Stomach (tissue), 9 donors: ENCODE measurements around the gene DCX. TPM values are rescaled to one million over a fixed set of nuclear protein-coding genes. Genes with fewer than 3 reads are reported as not detected.

Experiments
- DNase-seq, 2 donors: peaks; one replicate each; pipeline versions ENCODE4 v3.0.0 to v3.0.0-alpha.2; 2013 to 2019
- H3K27ac ChIP-seq, 5 donors: fragments of 200-600 bp in 4 of 5; sonication (generic) in 4 of 5; one replicate each; pipeline ENCODE4 v1.5.1; 2013 to 2019; ENCODE audit warnings: mild to moderate bottlenecking in 1 of 5, moderate library complexity in 1 of 5
- H3K27me3 ChIP-seq, 3 donors: fragments of 200-600 bp; sonication (generic); one replicate each; pipeline ENCODE4 v1.5.1; 2017 to 2019; ENCODE audit warnings: mixed run types in 1 of 3
- H3K36me3 ChIP-seq, 4 donors: fragments of 200-600 bp; sonication (generic); 1 replicate in 3 of 4; 2 replicates in 1 of 4; pipeline ENCODE4 v1.5.1; 2016 to 2019
- H3K4me1 ChIP-seq, 4 donors: fragments of 200-600 bp; sonication (generic); one replicate each; pipeline ENCODE4 v1.5.1; 2016 to 2019
- H3K4me3 ChIP-seq, 4 donors: fragments of 200-600 bp; sonication (generic) in 3 of 4; one replicate each; pipeline ENCODE4 v1.5.1; 2016 to 2019; ENCODE audit warnings: mild to moderate bottlenecking in 1 of 4
- H3K9me3 ChIP-seq, 4 donors: fragments of 200-600 bp; sonication (generic); one replicate each; pipeline ENCODE4 v1.5.1; 2016 to 2019
- EP300 ChIP-seq: sonication (generic); formaldehyde crosslinking; IDR thresholded peaks from one replicate; pipeline ENCODE4 v1.6.1; 2017; ENCODE audit warnings: antibody characterized with exemption
- POLR2A ChIP-seq, 4 donors: fragments of 450-650 bp; IDR thresholded peaks; one replicate each; pipeline ENCODE4 v1.6.1; 2016; ENCODE audit warnings: antibody characterized with exemption in 4 of 4, control low read depth in 2 of 4, mild to moderate bottlenecking in 1 of 4, moderate library complexity in 1 of 4
- POLR2AphosphoS5 ChIP-seq, 3 donors: sonication (generic); formaldehyde crosslinking; IDR thresholded peaks; one replicate each; pipeline ENCODE4 v1.6.1; 2016; ENCODE audit warnings: antibody characterized with exemption in 3 of 3
- WGBS, 5 donors: extraction: QIAGEN DNeasy Blood & Tissue Kit in 3 of 5; methylation state at CpG; one replicate each; pipeline versions ENCODE4 v1.1.5 to v1.1.7; 2013 to 2018; 5-methylcytosine and 5-hydroxymethylcytosine counted together
- intact Hi-C: fragments of 100-400 bp; cut with DNase I; formaldehyde crosslinking; loops from one replicate; pipeline ENCODE4 v1.15.1; 2023; ENCODE audit warnings: low total_unique reads
- polyA plus RNA-seq, 3 donors: library from polyadenylated mRNA; stranded (reverse); fragments of 200-250 nt; gene quantifications; one replicate each; pipeline ENCODE4 v1.2.3, GENCODE V29; 2013
- total RNA-seq, 5 donors: library from RNA; depleted of rRNA; stranded (reverse); fragments of >200 nt; gene quantifications; one replicate each; pipeline versions ENCODE4 v1.1.0 to v1.2.3, GENCODE V29; 2014 to 2016
- TF ChIP-seq, protein P1 (sequence below), 7 experiments: fragments of 450-650 bp in 4 of 7; fragments of 200-600 bp in 3 of 7; sonication (generic) in 3 of 7; IDR thresholded peaks; one replicate each; pipeline ENCODE4 v1.5.1; 2016 to 2019; ENCODE audit warnings: antibody characterized with exemption in 7 of 7, control low read depth in 2 of 7, mild to moderate bottlenecking in 1 of 7
- donor health status: healthy with polysubstance abuse.
- donor health status: Bipolar disorder and iron deficiency.
- donor health status: healthy.

Gene DCX
- total and polyA plus RNA-seq, 8 donors, result under 0.01 to 4.0 (median 0.04) TPM; not detected in 4

DNA sequence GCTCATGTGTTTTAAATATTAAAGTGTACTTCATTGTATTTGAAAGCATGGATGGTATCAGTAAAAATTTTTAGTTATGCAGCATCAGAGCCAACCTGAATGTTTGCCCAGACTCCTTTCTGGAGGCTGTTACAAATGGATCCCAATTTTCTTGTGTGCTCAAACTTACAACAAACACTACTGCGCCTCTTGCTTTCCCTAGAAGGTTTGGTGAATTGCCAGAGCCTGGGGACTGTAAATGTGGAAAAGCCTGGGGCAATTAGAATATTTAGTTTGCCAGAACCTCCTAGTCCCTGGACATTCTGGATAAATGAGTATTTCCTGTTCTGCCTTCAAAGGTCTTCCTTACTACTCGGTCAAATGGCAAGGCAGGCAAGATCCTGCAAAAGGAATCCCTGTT lies 146.5 kb downstream of the DCX start:
- TF ChIP-seq POLR2AphosphoS5 (IDR thresholded peaks at IDR 0.05), result no peak
- TF ChIP-seq EP300, result no peak
- no peak for TF ChIP-seq POLR2A (IDR thresholded peaks at IDR 0.05)
- TF ChIP-seq, protein P1, sequence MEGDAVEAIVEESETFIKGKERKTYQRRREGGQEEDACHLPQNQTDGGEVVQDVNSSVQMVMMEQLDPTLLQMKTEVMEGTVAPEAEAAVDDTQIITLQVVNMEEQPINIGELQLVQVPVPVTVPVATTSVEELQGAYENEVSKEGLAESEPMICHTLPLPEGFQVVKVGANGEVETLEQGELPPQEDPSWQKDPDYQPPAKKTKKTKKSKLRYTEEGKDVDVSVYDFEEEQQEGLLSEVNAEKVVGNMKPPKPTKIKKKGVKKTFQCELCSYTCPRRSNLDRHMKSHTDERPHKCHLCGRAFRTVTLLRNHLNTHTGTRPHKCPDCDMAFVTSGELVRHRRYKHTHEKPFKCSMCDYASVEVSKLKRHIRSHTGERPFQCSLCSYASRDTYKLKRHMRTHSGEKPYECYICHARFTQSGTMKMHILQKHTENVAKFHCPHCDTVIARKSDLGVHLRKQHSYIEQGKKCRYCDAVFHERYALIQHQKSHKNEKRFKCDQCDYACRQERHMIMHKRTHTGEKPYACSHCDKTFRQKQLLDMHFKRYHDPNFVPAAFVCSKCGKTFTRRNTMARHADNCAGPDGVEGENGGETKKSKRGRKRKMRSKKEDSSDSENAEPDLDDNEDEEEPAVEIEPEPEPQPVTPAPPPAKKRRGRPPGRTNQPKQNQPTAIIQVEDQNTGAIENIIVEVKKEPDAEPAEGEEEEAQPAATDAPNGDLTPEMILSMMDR (IDR thresholded peaks at IDR 0.05), result no peak
- Histone ChIP-seq H3K27me3 (peaks cover 0 to 13% (median 0%) of the 10 kb centered on the region in 3 donors), H3K9me3 (no peaks in the 10 kb centered on the region), H3K36me3 (no peaks in the 10 kb centered on the region), H3K27ac (no peak overlapping the region), H3K4me3 (no peak overlapping the region), H3K4me1 (no peaks in the 10 kb centered on the region)
- intact Hi-C loops, result no loop called here
- no peak for DNase-seq
- WGBS, 5 donors, result 25 to 58% (median 49%) methylated on average over 2 of the region's 2 CpGs

DNA sequence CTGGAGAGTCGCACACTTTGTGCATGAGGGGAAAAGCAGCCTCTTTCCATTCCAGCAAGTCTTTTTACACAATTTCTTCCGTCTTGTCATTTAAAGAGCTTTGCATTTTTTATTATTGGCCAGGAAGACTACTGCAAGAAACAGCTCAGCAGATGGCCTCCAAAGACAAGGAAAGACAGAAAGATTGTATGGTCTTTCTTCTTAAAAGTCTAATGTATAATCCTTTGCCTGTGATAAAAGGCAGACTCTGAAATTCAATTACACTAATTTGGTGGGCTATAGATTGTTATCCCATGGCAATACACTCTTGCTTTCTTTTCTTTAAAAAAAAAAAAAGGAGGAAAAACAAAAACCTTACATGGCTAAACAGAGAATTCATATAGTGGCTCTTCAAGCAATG lies 147.6 kb downstream of the DCX start:
- no peak for TF ChIP-seq POLR2A (IDR thresholded peaks at IDR 0.05)
- TF ChIP-seq, protein P1 (IDR thresholded peaks at IDR 0.05), result no peak
- TF ChIP-seq POLR2AphosphoS5 (IDR thresholded peaks at IDR 0.05), result no peak
- no peak for TF ChIP-seq EP300
- Histone ChIP-seq H3K4me3 (no peak overlapping the region), H3K27ac (no peak overlapping the region), H3K27me3 (peaks cover 0 to 9% (median 0%) of the 10 kb centered on the region in 3 donors), H3K36me3 (no peaks in the 10 kb centered on the region), H3K4me1 (no peaks in the 10 kb centered on the region), H3K9me3 (no peaks in the 10 kb centered on the region)
- 68 to 87% (median 76%) methylated on average over 2 of the region's 2 CpGs for WGBS, 5 donors
- no peak for DNase-seq
- intact Hi-C loops, result no loop called here

DNA sequence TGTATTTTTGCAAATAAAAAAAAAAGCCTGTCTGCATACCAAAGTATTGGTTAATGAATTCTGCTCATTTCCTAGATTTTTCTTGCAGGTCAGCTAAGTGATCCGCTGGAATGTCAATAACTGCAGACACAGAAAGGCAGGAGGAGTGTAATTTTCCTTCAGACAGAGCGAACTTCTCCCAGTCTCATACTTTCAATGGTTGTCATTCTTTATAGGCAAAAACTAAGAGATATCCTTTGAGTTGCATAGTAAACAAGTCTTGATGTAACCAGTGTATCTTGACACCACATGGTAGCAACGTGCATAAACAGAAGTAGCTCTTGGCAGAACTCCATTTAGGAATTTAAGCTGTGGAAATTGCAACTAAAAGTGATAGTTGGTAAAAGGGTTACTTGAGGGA lies 149.9 kb downstream of the DCX start:
- Histone ChIP-seq H3K4me3 (no peak overlapping the region), H3K36me3 (no peaks in the 10 kb centered on the region), H3K4me1 (no peaks in the 10 kb centered on the region), H3K9me3 (no peaks in the 10 kb centered on the region), H3K27ac (no peak overlapping the region), H3K27me3 (peaks cover 0 to 4% (median 0%) of the 10 kb centered on the region in 3 donors)
- 37 to 79% (median 63%) methylated on average over 3 of the region's 3 CpGs for WGBS, 5 donors
- TF ChIP-seq POLR2AphosphoS5 (IDR thresholded peaks at IDR 0.05) (no peak), POLR2A (IDR thresholded peaks at IDR 0.05) (no peak)
- TF ChIP-seq, protein P1 (IDR thresholded peaks at IDR 0.05), result no peak
- intact Hi-C loops, result no loop called here
- no peak for DNase-seq

DNA sequence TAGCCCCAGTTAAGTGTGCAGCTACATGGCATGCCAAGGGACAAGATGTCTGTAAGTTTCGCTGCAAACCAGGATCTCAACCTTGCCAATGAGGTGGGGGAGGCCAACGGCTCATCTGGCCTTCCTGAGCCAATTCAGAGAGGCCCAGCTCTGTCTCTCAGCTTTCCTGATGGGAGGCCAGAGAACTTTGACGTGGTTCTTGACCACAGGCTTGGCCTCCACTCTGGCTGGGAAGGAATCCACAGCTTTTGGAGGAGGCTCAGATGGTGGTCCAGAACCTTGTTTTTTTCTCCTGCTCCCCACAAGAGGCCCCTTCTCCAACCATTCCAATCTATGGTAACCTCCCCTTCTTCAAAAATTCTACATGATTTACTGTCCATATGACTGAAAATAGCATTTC lies 151.5 kb downstream of the DCX start:
- Histone ChIP-seq H3K4me1 (no peaks in the 10 kb centered on the region), H3K36me3 (no peaks in the 10 kb centered on the region), H3K9me3 (no peaks in the 10 kb centered on the region), H3K4me3 (no peak overlapping the region), H3K27ac (no peak overlapping the region), H3K27me3 (peaks cover 0 to 4% (median 0%) of the 10 kb centered on the region in 3 donors)
- WGBS, 5 donors, result 50 to 88% (median 81%) methylated on average over 3 of the region's 3 CpGs
- intact Hi-C loops, result no loop called here
- TF ChIP-seq EP300 (no peak), POLR2AphosphoS5 (IDR thresholded peaks at IDR 0.05) (no peak), POLR2A (IDR thresholded peaks at IDR 0.05) (no peak)
- TF ChIP-seq, protein P1 (IDR thresholded peaks at IDR 0.05), result no peak
- DNase-seq, result no peak
